IMR-90 (cell line): ENCODE data around the gene ANKRD55. TPM values are rescaled to one million over a fixed set of nuclear protein-coding genes. Genes with fewer than 3 reads are reported as not detected.

Experiments used
- ATAC-seq: fragments of 200-7000 bp; cut with Tn5 transposase; 2 replicates; pipeline ENCODE4 v1.9.1; 2020; ENCODE audit warnings: low read depth, mild to moderate bottlenecking, moderate library complexity
- BruUV-seq: library from RNA; stranded (reverse); fragments of 400-500 nt; replicated peaks from 2 replicates; lab custom pipeline; 2021; lab: Mats Ljungman, UMichigan
- CTCF ChIA-PET: fragments of 300-600 bp; formaldehyde crosslinking; extraction: SDS; loops from one replicate; lab custom pipeline; 2021; ENCODE audit warnings: antibody characterized with exemption; lab: Yijun Ruan, JAX
- POLR2A ChIA-PET: fragments of 300-600 bp; sonication (Branson Sonifier 250); formaldehyde crosslinking; loops from one replicate; lab custom pipeline; 2022; ENCODE audit warnings: antibody characterized with exemption; ENCODE audit not compliant: unreplicated experiment; lab: Charles Lee
- DNase-seq: peaks from one replicate; pipeline ENCODE4 v3.0.0; 2013
- H2AFZ ChIP-seq: replicated peaks from 2 replicates; pipeline ENCODE3; 2013; ENCODE audit warnings: low read length, mild to moderate bottlenecking; ENCODE audit not compliant: poor library complexity
- H2AK5ac ChIP-seq: 2 replicates; pipeline ENCODE4 v1.6.1; 2013; ENCODE audit warnings: low read depth, low read length, inconsistent platforms
- H2AK9ac ChIP-seq: replicated peaks from 2 replicates; pipeline ENCODE3; 2013; ENCODE audit warnings: mild to moderate bottlenecking, low read depth, low read length, moderate library complexity; ENCODE audit not compliant: poor library complexity
- H2BK120ac ChIP-seq: 2 replicates; pipeline ENCODE4 v1.6.1; 2013; ENCODE audit warnings: low read depth, low read length, inconsistent platforms
- H2BK15ac ChIP-seq: 3 replicates; pipeline ENCODE4 v1.6.1; 2013; ENCODE audit warnings: low read depth, low read length, inconsistent platforms
- H2BK20ac ChIP-seq: 2 replicates; pipeline ENCODE4 v1.6.1; 2013; ENCODE audit warnings: low read depth, mild to moderate bottlenecking, inconsistent platforms, low read length, moderate library complexity
- H2BK5ac ChIP-seq: 2 replicates; pipeline ENCODE4 v1.6.1; 2013; ENCODE audit warnings: mild to moderate bottlenecking, low read depth, low read length, inconsistent platforms; ENCODE audit not compliant: poor library complexity, severe bottlenecking
- H3K14ac ChIP-seq: replicated peaks from 2 replicates; pipeline ENCODE4 v1.6.1; 2013; ENCODE audit warnings: low read depth, low read length, inconsistent platforms
- H3K18ac ChIP-seq: 2 replicates; pipeline ENCODE4 v1.6.1; 2013; ENCODE audit warnings: low read depth, low read length, control low read depth
- H3K23ac ChIP-seq: 2 replicates; pipeline ENCODE4 v1.6.1; 2013; ENCODE audit warnings: low read depth, low read length, inconsistent platforms
- H3K27ac ChIP-seq: 2 replicates; pipeline ENCODE4 v1.5.1; 2013; ENCODE audit warnings: mild to moderate bottlenecking, control low read depth, low read length; ENCODE audit not compliant: insufficient read depth
- H3K27me3 ChIP-seq: 2 replicates; pipeline ENCODE4 v1.6.1; 2013; ENCODE audit warnings: low read length; ENCODE audit not compliant: control insufficient read depth, insufficient read depth
- H3K36me3 ChIP-seq: 2 replicates; pipeline ENCODE4 v1.6.1; 2013; ENCODE audit warnings: low read length, mixed read lengths; ENCODE audit not compliant: control insufficient read depth, insufficient read depth
- H3K4ac ChIP-seq: 2 replicates; pipeline ENCODE4 v1.6.1; 2013; ENCODE audit warnings: low read depth, low read length, inconsistent platforms
- H3K4me1 ChIP-seq: 2 replicates; pipeline ENCODE4 v1.6.1; 2013; ENCODE audit warnings: low read length, mixed read lengths; ENCODE audit not compliant: control insufficient read depth, insufficient read depth
- H3K4me2 ChIP-seq: 2 replicates; pipeline ENCODE4 v1.6.1; 2013; ENCODE audit warnings: low read depth, mild to moderate bottlenecking, control low read depth, low read length, moderate library complexity
- H3K4me3 ChIP-seq: 2 replicates; pipeline ENCODE4 v1.5.1; 2013; ENCODE audit warnings: low read depth, mild to moderate bottlenecking, control low read depth, low read length, moderate library complexity; ENCODE audit not compliant: insufficient read depth
- H3K56ac ChIP-seq: 2 replicates; pipeline ENCODE4 v1.6.1; 2013; ENCODE audit warnings: low read length, inconsistent platforms; ENCODE audit not compliant: insufficient read depth; ENCODE audit errors: extremely low read depth
- H3K79me1 ChIP-seq, 2 experiments: 2 replicates each; pipeline ENCODE4 v1.6.1; 2013; ENCODE audit warnings: low read length in 2 of 2, inconsistent platforms in 1 of 2, low read depth in 1 of 2
- H3K9ac ChIP-seq: 2 replicates; pipeline ENCODE4 v1.6.1; 2013; ENCODE audit warnings: low read depth, low read length, control low read depth
- H3K9me1 ChIP-seq: 2 replicates; pipeline ENCODE4 v1.6.1; 2013; ENCODE audit warnings: low read length, inconsistent platforms; ENCODE audit not compliant: insufficient read depth
- H3K9me3 ChIP-seq: 2 replicates; pipeline ENCODE4 v1.6.1; 2013; ENCODE audit warnings: low read length; ENCODE audit not compliant: control insufficient read depth, insufficient read depth
- H4K20me1 ChIP-seq: 2 replicates; pipeline ENCODE4 v1.6.1; 2013; ENCODE audit warnings: low read length, inconsistent platforms; ENCODE audit not compliant: insufficient read depth
- H4K5ac ChIP-seq: 2 replicates; pipeline ENCODE4 v1.6.1; 2013; ENCODE audit warnings: mild to moderate bottlenecking, low read depth, low read length, control low read depth
- H4K8ac ChIP-seq, 2 experiments: 2 replicates each; pipeline ENCODE4 v1.6.1; 2013; ENCODE audit warnings: low read depth in 2 of 2, low read length in 2 of 2, control low read depth in 1 of 2, inconsistent platforms in 1 of 2
- H4K91ac ChIP-seq: 2 replicates; pipeline ENCODE4 v1.6.1; 2013; ENCODE audit warnings: low read depth, low read length, inconsistent platforms; ENCODE audit not compliant: insufficient read depth
- NFE2L2 ChIP-seq: fragments of 150-350 bp; IDR thresholded peaks from 2 replicates; pipeline ENCODE4 v1.6.1; 2016; ENCODE audit warnings: low read depth, mild to moderate bottlenecking, low read length
- POLR2A ChIP-seq: IDR thresholded peaks from 2 replicates; pipeline ENCODE4 v1.6.1; 2012; ENCODE audit warnings: mild to moderate bottlenecking, low read depth, low read length
- SMC3 ChIP-seq: fragments of 150-350 bp; IDR thresholded peaks from 2 replicates; pipeline ENCODE4 v1.6.1; 2016; ENCODE audit warnings: low read depth, mild to moderate bottlenecking, antibody characterized with exemption, low read length, moderate library complexity
- WGBS, 2 experiments: methylation state at CpG; one replicate each; pipeline versions ENCODE4 v1.1.5 to v1.1.7; 2013; ENCODE audit warnings: missing lambda C conversion rate in 2 of 2; ENCODE audit not compliant: insufficient read length in 1 of 2; ENCODE audit errors: extremely low coverage in 2 of 2; 5-methylcytosine and 5-hydroxymethylcytosine counted together
- dilution Hi-C: fragments of 300-500 bp; cut with HindIII; formaldehyde crosslinking; loops from one replicate; pipeline ENCODE4 v1.14.3; 2018; ENCODE audit warnings: low sequenced_read_pairs; ENCODE audit not compliant: unreplicated experiment
- in situ Hi-C: fragments of 300-500 bp; cut with MboI; formaldehyde crosslinking; loops from 3 replicates; pipeline ENCODE4 v1.14.3; 2019; ENCODE audit warnings: low sequenced_read_pairs, inconsistent platforms, mixed read lengths
- intact Hi-C: fragments of 100-400 bp; cut with micrococcal nuclease; formaldehyde crosslinking; loops from 2 replicates; pipeline ENCODE4 v1.10.0; 2022
- polyA plus RNA-seq, 3 experiments: library from polyadenylated mRNA; depleted of rRNA; stranded (reverse); fragments of >200 nt; gene quantifications; 2 replicates each; pipeline ENCODE4 v1.2.3, GENCODE V29; 2012; ENCODE audit warnings: low replicate concordance in 1 of 3
- total RNA-seq: library from RNA; depleted of rRNA; stranded (reverse); fragments of >200 nt; gene quantifications from 2 replicates; pipeline ENCODE4 v1.2.3, GENCODE V29; 2012

The ANKRD55 gene
- total and polyA plus RNA-seq, 2 of the 4 experiments (the other 2 are of a cell fraction), result not detected

DNA sequence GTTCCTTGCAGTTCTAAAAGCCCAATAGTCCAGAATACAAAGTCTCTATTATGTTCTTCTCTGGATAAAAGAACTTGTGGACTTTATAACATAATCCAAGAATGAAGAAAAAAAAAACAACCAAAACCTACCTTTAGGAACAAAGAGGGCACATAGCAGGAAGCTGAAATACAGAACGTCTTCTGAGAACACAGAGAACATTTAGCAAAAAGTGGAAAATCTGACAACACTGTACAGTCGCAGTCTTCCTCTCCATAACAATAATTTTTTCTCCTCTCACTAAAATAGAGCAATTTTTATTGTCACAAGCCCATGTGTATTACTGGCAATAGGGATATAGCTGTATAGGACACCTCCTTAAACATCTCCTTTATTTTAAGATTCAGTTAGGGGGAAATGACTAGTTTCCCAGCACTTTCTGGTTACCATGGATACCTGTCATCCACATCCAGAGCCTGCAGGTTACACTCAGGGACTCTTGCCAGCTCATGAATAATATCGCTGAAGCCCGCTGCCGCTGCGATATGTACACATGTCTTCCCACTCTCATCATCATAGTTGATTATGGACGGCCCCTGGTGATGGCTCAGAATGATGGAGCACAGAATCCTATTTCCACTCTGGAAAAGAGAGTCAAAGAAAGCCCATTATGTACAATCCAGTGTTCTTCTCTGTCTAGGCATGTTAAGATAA, 106.5 kb downstream of the ANKRD55 start:
- Histone ChIP-seq H3K27ac (no peak overlapping the region), H2AK9ac (no peak overlapping the region), H4K8ac (peak overlapping the region in 1 of 2 experiments; percentile 34; a peak in 2 of 4 replicates), H3K79me1 (0 out of 4 replicates have a peak, but pooled peaks cover 0 to 8% of the 10 kb centered on the region in 2 experiments), H3K9ac (no peak overlapping the region), H2BK15ac (peak overlapping the region; percentile 61; the same call in 2 of the 3 replicates), H2BK20ac (peak overlapping the region; percentile 75), H2AFZ (no peak overlapping the region), H3K14ac (0 out of 2 replicates have a peak overlapping the region, but pooled peaks have one; percentile 34), H4K5ac (no peak overlapping the region), H3K36me3 (no peaks in the 10 kb centered on the region), H3K9me1 (peaks cover 12% of the 10 kb centered on the region), H3K23ac (0 out of 2 replicates have a peak overlapping the region, but pooled peaks have one; percentile 29), H3K4me2 (no peak overlapping the region), H3K56ac (no peak overlapping the region), H3K27me3 (no peaks in the 10 kb centered on the region), H3K18ac (no peak overlapping the region), H3K4me3 (no peak overlapping the region), H4K20me1 (no peaks in the 10 kb centered on the region), H2BK5ac (no peak overlapping the region), H3K9me3 (0 out of 2 replicates have a peak, but pooled peaks cover 4% of the 10 kb centered on the region), H2AK5ac (peak overlapping the region; percentile 64; the same call in 1 of the 2 replicates), H3K4me1 (peaks cover 16% of the 10 kb centered on the region), H3K4ac (peak overlapping the region; percentile 64), H4K91ac (peak overlapping the region; percentile 51; the same call in 1 of the 2 replicates), H2BK120ac (peak overlapping the region; percentile 69)
- BruUV-seq, result no TSS peak
- DNase-seq (peak; percentile 86), ATAC-seq (no peak)
- intact Hi-C loops, result no loop called here
- 40% methylated on average over 1 of the region's 7 CpGs; no CpG with 5 or more reads in 1 of the 2 experiments for WGBS, 2 experiments
- ChIA-PET CTCF (interaction anchor here (0.9 kb wide), 1 partner anchor 35 kb away, joined by 3 read pairs; no protein-coding TSS in a partner anchor), POLR2A (interaction anchor here (0.6 kb wide), 2 partner anchors 100 to 142 kb away, joined by 3 to 5 read pairs; no protein-coding TSS in a partner anchor)
- in situ Hi-C loops, result no loop called here
- dilution Hi-C loops, result no loop called here
- TF ChIP-seq SMC3, result 0 out of 2 replicates have a peak, but pooled peaks have one; percentile 3
- no peak for TF ChIP-seq POLR2A
- no peak for TF ChIP-seq NFE2L2
